HG03457 (cell line): ENCODE measurements around the gene DIO3.

Source experiments
- ATAC-seq: cut with Tn5 transposase; IDR thresholded peaks from one replicate; pipeline ENCODE4 v1.9.1; 2021; ENCODE audit warnings: moderate number of reproducible peaks; ENCODE audit not compliant: unreplicated experiment

DIO3 gene

DNA sequence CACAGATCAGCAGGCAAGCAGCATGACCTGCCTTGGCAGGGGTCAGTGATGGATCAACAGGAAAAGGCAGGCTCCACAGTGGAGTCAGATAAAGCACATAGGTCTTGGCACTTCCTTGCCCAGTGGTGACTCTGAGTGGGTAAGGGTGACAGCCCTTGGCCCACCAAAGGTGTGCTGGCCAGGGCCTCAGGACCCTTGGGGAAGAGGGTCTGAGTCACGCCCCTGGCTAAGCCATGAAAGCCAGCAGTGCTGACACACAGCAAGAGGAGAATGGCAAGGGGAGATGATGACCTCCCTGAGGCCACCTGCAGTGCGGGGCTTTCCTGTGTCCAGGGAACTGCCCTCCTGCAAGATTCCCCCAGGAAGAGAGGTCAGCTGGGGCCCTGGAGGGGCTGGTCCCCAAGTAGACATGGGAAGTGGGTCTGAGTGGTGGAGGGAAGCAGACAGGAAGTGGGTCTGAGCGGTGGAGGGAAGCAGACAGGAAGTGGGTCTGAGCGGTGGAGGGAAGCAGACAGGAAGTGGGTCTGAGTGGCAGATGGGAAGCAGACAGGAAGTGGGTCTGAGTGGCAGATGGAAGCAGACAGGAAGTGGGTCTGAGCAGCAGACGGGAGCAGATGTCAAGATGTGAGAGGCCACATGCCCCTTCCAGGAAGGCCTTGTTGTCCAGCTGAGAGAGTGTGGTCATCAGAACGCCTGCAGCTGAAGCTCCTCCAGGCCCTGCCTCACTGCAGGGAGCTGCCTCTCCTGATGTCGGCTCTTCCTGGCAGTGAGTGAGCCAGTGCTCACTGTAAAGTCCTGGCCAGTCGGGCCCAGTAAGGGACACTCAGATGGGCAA is 34.8 kb downstream of the DIO3 start:
- ATAC-seq, result no peak

GRCh38 chr14:101596742-101597141 is 35.4 kb downstream of the DIO3 start:
- no peak for ATAC-seq

GRCh38 chr14:101598159-101598558 is 36.9 kb downstream of the DIO3 start:
- ATAC-seq, result no peak

DNA sequence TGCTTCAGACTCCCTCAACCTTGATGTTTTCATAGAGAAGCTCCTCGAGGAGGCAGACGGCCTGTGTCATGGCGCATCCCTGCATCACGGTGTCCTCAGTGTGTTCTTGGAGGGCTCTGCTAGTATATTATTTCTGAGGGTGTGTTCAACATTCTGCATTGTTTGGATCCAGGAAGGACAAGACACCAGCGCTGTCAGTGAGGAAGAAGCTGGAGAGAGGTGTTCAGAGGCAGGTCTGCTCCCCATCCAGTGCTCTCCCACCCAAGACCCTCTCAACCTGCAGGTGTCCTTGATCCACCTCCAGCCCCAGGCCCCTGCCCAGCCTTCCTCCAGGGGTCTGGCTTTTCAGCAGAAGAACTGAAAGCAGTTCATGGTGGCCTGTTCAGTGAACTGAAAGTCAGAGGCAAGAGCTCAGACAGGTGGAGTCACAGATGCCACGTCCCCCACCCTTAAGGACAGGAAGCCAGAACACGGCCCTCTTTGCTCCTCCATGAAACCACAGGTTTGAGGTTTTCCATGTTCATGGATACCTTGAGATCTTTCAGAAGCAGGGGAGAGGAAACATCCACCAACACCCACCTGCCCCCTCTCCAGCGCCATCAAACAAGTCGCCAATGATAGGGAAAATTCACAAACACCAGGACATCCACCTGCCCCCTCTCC is 37.4 kb downstream of the DIO3 start:
- no peak for ATAC-seq

DNA sequence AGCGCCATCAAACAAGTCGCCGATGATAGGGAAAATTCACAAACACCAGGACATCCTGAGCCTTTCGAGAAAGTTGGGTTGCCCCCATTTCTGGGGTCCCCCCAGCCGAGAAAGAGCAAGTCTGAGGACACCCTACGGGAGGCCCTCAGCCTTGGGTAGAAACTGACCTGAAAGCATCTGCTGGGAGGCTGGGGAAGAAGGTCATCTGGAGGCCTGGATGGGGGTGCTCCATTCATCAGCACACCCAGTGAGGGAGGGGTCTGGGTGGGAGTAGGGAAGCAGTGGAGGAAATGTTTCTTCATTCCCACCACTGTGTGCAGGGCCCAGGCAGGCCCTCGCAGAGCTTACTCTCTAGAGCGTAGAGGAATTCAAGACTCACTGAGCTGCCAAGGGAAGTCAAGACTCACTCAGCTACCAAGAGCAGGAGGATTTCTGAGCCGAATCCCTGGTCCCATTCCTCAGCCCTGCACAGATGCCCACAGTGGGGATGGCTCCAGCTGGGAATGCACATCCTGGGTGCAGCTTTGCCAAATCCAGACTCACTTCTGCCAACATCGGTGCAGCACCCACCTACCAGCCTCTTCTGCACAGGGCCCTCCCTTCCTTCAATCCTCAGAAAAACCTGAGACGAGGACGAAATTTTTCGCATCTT is 38.1 kb downstream of the DIO3 start:
- no peak for ATAC-seq

DNA sequence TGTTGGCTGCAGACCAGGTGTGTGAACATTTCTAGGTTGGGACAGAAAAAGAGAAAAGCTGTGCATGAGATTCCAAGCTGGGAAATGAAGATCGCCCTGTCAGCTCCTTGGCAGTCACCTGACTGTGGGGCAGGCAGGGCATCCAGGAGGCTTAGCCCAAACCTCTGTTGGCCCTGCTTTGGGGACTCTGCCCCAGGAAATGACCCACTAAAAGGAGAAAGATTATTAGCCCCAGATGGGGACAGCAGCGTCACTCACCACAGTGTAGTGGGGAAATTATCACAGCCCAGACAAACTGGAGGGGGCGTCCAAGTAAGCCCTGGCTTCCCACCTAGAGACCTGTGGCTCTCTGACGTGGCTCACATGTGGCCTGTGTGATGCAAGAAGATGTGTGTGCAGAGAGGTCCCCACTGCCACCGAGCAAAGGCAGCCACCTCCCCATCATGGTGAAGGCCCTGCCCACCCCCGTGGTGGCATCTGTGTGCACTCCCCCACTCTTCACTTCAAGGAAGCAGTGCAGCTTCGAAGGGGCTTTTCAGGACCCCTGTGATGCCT is 39.1 kb downstream of the DIO3 start:
- ATAC-seq, result no peak

DNA sequence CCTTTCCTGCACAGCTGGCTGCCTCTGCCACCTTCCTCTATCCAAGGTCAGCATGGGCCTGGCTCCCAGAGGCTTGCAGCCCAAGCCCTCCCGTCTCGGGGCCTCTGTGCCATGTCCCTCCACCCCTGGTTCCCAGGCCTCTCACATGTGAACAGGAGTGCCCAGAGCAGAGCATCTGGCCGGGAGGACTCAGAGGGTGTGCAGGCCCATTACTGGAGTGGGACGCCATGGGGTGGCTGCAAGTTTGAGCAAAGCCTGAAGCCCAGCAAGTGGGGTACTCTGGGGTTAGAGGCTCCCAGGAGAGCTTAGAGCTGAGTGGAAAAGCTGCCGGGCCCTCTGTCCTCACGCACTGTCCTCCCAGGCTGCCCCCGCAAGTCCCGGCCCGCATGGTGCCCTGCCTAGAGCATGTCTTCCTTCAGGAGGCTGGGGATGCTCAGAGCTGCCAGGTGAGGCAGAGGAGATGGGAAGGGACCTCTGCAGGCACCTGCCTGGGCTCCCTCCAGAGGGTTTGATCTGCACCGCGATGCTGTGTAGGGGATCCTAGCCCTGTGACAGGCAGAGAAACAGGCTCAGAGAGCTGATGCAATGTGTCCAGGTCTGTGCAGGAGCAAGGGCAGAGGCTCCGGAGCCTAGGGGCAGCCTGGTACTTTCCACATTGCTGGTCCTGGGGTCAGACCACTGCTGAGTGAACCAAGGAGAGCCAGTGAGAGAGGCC is 39.8 kb downstream of the DIO3 start:
- ATAC-seq, result no peak

DNA sequence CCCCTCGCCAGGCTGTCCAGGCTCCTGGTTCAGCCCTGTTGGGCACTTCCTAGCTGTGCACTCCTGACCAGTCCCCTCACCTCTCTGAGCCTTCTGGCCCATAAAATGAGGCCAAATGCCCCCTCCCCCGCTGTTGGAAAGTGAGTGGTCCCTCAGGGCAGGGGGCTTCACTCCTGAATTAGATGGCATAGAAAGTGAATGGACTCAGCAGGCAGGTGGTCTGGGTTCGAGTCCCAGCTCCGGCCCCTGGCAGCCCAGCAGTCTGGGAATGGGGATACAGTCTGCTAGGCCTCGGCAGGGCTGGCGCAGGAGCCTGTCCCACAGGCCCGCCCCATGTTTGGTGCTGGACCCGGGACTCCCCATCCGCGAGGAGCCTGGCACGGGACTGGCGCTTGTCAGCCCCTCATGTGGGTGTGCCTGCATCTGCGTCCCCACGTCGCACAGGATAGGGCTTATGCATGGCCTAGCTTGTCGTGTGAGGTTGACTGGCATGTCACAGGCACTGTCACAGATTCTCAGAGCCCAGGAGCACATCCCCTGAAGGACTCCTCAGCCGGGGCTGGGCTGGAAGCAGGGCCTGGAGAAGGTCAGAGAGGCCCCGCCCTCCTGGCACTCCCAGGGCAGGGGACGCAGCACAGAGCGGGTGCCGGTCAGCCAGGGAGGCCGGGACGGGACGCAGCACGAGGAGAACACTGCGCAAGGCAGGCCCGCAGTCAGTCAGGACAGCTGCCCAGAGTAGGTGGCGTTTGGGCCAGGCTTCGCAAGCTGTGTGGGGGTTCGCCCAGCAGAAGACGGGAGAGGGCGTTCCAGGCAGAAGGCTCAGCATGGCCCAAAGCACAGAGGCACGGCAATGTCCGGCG is 40.5 kb downstream of the DIO3 start:
- no peak for ATAC-seq

- ATAC-seq, result no peak
Measured at GRCh38 chr14:101602466-101602840, 41.2 kb downstream of the DIO3 start.

GRCh38 chr14:101603096-101603495 is 41.8 kb downstream of the DIO3 start:
- ATAC-seq, result no peak

- ATAC-seq, result no peak
Measured at GRCh38 chr14:101604228-101604934, 43.1 kb downstream of the DIO3 start.

GRCh38 chr14:101604935-101605780 is 43.9 kb downstream of the DIO3 start:
- ATAC-seq, result no peak

DNA sequence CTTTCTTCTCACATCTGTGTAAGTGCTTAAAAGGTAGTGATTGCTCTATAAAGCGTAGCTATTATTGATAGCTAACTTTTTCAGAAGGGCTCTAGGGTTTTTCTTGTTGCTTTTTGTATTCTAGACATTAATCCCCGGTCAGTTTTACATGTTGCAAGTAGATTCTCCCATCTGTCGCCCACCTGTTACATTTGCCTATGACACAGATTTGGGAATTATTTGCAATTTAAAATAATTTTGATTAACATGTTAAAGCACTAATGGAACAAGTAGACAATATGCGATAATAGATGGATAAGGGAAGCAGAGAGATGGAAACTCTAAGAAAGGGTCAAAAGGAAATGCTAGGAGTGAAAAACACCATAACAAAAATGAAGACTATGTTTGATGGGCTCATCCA is 44.5 kb downstream of the DIO3 start:
- no peak for ATAC-seq
